COLO668 (cell line): ENCODE data around the gene XRCC5.
A peak's percentile ranks its signal among the peaks of the same experiment; 100 is the strongest.

Experiments used
- DNase-seq: peaks from one replicate; lab custom pipeline; 2025; ENCODE audit not compliant: unreplicated experiment; lab: John Stamatoyannopoulos, UW

Gene XRCC5

GRCh38 chr2:216221811-216222210, 112.7 kb downstream of the XRCC5 start:
- DNase-seq = no peak

DNA sequence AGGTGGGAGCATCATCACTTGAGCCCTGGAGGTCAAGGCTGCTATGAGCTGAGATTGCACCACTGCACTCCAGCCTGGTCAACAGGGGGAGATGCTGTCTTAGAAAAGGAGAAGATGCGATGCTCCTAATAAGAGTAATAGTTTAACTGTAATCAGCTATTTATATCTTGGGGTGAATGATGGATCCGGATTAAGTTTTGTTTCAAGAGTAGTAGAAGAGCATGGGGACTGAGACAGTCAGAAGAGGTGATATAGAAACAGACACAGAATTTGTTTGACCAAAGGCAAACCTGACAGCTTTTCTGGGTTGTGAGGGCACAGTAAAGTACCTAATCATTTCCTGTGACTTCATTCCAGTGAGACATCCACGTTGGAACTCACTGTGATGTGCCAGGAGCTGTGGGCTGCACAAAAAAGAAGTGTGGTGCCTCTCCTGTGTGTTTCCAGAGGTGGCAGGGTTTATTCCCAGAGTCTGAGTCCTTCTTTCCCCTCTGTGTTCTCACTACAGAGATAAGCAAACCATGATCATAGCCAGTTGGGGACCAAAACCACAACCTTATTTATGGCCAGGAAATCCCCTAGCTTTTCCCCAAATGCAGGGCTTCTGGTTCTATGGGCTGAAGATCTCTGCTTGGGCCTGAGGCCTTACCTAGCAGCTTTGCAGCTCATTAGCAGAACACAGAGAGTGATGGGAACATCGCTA, 113.7 kb downstream of the XRCC5 start:
- DNase-seq = no peak

- DNase-seq = no peak
Observed at GRCh38 chr2:216224388-216224787, 115.2 kb downstream of the XRCC5 start.

DNA sequence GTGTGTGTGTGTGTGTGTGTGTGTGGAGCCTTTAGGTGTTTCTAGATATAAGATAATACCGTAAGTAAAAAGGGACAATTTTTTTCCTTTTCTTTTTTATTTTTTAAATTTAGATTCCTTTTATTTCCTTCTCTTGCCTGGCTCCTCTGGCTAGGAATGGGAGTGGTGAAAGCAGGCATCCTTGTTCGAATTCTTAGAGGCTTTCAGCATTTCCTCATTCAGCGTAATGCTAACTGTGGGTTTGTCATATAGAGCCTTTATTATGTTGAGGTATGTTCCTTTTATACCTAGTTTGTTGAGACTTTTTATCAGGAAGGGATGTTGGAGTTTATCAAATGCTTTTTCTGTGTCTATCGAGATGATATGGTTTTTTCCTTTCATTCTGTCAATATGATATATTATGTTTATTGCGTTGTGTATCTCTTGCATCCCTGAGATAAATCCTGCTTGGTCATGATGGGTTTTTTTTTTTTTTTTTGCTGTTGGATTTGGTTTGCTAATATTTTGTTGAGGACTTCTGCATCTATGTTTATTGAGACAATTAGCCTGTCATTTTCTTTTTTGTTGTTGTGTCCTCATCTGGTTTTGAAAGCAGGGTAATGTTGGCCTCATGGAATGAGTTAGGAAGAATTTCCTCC, 120.2 kb downstream of the XRCC5 start:
- no peak for DNase-seq

GRCh38 chr2:216231867-216232266, 122.7 kb downstream of the XRCC5 start:
- no peak for DNase-seq

DNA sequence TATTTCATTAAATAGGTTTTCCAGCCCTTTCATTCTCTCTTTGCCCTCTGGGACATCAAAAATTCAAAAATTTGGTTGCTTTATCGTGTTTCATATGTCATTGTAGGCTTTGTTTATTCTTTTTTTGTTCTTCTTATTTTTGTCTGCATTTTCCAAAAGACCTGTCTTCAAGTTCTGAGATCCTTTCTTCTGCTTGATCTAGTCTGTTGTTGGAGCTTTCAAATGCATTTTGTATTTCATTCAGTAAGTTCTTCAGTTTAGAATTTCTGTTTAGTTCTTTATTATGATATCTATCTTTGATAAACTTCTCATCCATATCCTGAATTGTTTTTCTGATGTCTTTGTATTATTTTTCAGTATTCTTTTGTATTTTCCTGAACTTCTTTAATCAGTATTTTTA, 123.6 kb downstream of the XRCC5 start:
- no peak for DNase-seq

DNA sequence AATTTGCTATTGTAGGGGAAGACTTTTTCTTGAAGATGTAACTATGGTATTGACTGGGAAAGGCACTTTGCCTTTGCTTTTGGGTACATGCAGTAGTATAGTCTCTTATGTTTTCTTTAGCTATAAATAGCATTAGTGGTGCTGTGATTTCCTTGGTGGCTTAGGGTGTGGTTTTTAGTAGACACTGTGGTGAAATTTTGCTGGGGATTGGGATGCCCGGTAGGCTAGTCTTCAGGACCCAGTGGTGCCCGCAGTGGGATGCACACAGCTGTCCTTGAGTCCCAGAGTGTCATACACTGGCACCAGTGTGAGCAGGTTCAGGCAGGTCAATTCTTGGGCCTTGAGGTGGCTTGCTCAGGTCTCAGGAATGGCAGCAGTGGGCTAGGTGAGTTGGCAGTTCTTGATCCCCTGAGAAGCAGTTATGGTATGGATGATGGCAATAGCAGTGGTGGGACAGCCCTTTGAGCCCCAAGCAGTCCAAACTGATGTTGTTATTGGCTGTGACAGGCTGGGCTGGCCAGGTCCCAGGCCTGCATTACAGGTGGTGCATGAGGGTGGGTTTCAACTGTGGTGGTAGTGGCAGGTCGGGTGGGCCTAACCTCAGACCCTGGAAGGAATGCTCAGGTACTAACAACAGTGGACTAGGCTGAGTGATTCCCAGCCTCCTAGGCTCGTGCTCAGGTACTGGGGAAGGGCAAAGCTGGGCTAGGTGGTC, 124.3 kb downstream of the XRCC5 start:
- no peak for DNase-seq

DNA sequence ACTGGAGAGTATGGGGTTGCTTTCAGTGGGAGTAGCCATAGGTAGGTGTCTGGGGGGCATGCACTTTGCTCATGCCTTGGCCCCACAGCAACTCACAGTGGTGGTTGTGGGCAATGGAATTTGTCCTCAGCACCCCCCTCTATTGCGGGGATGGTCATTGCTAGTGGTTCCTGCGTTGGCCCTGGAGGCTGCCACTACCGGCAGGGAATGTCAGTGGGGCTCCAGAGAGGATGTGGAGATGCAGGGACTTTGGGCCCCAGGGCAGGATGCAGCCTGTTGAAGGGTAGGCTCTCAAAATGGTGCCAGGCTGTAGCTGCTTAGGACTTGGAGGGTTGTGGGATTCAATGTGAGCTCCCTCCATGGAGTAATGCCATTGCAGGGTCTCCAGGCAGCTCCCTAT, 125.0 kb downstream of the XRCC5 start:
- DNase-seq = no peak

- DNase-seq = peak; percentile 22
Observed at GRCh38 chr2:216235462-216235861, 126.3 kb downstream of the XRCC5 start.

DNA sequence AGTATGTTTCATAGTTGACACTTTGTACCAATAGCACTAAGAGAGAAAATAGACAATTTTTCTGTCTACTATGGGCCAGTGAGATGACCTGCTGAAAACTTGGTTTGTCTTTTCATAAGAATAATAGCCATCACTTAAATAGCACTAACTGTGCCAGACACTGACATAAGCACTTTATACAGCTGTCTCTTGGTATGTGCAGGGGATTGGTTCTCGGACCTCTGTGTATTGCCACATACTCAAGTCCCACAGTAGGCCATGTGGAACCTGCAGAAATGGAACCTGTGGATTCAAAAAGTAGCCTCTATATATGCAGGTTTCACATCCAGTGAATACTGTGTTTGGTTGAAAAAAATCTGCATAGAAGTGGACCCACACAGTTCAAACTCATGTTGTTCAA, 126.7 kb downstream of the XRCC5 start:
- DNase-seq = no peak

GRCh38 chr2:216236486-216236885, 127.3 kb downstream of the XRCC5 start:
- no peak for DNase-seq

DNA sequence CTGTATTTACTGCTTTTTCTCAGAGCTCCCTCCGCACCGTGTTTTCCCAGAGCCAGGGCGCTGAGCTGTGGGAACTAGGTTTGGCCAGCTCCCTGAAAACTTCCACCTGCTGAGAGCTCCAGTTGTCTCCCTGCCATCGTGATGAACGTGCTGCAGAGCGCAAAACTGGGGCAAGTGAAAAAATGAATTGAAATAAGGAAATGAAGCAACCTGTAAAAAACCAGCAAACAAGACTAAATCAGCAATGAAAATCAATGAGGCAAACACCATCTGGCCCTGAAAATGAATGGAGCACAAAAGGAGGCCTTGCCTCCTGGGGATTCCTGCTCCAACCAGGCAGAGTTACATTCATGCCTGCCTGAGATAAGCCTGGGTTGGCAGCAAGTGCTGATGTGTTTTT, 133.2 kb downstream of the XRCC5 start:
- no peak for DNase-seq

DNA sequence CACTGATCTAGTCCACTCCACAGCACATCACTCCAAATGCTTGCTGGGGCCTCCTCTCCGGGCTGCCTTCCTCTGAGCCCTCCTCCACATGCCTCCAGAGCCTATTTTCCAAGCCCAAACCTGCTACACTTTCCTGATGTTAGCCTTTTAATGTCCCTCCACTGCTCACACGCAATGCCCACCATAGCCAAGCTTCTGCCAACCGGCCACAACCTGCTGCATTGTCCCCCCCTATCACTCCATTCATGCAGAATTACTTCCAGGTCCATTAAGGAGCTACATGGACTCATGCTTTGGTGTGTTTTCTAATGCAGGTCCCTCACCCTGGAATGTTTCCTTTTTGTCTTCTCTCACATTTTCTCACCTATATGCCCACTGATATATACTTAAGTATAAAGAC, 133.9 kb downstream of the XRCC5 start:
- no peak for DNase-seq

DNA sequence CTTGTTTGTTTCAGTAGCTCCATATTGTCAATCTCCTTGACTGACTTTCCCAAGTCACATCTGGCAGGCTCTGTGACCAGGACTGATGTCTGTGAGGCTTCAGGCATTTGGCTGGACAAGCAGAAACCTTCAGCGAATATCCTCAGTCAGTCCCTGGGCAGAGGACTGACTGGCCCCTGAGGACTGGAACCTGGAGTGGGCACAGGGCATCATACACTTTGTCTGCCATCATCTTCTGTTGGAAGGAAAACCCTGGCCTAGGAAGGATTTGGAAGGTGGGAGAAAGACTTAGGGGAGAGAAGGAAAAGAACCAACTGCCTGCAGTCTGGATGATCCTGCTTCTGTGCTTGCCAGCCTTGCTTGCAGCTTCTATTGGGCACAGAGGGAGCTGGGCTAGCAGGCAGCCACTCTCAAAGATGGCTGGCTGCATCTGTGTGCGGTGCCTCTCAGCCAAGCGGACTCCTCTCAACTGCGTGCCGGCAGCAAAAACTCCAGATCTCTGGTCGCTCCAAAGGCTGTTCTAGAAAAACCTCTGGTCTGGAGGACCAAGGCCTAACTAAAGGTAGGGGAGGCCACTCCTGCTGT, 136.3 kb downstream of the XRCC5 start:
- DNase-seq = no peak

DNA sequence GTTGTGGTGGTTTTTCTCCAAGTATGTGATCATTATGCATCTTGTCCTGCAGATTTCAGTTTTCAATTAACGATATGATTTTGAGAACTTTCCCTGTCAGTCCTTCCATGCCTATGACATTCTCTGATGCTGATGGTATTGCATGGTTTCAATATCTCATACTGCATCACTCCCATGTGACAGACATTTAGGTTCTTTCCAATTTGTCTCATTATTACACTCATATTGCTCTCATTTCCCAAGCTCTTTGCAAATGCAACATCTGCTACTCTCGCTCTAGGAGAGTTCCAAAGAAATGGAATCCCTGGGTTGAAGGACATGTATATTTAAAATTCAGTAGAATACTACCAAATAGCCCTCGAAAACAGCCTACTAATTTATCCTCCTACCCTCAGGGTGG, 137.6 kb downstream of the XRCC5 start:
- no peak for DNase-seq
